Kidney tubule cell (primary cell): Measurements from ENCODE around the gene TWIST2.

Experiments
- DNase-seq: peaks from one replicate; pipeline ENCODE4 v3.0.0-alpha.2; 2018; ENCODE audit warnings: low spot score

The TWIST2 gene

DNA sequence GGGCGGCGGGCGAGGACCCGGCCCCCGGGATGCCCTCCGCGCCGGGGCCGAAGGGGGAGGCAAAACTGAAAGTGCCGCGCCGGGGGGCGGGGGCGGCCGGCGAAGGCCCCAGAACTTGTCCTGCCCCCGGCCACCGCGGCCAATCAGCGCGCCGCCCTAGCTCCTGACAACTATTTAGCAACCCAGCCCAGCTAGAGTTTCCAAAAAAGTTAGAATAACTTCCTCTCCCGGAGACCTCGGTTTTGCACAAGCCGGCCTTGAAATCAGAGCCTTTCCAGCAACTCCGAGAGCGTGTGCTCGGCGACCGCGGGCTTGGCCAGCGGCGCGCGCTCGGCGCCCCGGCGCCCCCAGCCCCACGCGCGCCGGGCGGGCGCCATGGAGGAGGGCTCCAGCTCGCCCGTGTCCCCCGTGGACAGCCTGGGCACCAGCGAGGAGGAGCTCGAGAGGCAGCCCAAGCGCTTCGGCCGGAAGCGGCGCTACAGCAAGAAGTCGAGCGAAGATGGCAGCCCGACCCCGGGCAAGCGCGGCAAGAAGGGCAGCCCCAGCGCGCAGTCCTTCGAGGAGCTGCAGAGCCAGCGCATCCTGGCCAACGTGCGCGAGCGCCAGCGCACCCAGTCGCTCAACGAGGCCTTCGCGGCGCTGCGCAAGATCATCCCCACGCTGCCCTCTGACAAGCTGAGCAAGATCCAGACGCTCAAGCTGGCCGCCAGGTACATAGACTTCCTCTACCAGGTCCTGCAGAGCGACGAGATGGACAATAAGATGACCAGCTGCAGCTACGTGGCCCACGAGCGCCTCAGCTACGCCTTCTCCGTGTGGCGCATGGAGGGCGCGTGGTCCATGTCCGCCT lies at the start of gene TWIST2:
TWIST2 (plus strand) TSS at position 245 of the 850 bp plus-strand sequence; CDS start at position 376, 131 bp downstream.
- peak; percentile 12 for DNase-seq

DNA sequence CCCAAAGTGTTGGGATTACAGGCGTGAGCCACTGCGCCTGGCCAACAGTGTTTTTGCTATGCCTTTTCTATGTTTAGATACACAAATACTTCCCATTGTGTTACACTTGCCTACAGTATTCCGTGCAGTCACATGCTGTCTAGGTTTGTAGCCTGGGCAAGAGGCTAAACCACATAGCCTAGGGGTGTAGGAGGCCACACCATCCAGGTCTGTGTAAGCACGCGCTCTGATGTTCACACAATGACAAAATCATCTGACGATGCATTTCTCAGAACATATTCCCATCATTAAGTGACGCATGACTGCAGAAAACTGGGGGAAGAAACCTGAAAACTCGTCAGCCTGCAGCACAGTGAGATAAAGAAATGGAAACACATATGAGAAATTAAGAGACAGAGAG lies 46.1 kb upstream of the TWIST2 start:
- no peak for DNase-seq

DNA sequence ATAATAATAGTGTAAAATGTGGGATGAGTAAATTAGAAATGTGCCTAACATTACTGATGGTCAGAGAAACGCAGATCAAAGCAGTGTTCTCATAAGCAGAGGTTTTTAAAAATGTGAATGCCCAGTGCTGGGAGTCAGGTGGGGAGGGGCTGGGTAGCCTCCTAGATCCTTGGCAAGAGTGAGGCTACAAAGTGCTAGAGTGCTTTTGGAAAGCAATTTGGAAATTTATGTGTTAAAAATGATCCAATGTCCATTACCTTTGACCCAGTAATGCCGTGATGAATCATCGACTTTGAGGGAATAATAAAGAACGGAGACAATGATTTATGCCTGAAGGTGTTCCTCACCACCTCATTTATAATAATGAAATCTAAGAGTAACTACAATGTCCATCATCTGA lies 44.9 kb upstream of the TWIST2 start:
- DNase-seq = no peak

DNA sequence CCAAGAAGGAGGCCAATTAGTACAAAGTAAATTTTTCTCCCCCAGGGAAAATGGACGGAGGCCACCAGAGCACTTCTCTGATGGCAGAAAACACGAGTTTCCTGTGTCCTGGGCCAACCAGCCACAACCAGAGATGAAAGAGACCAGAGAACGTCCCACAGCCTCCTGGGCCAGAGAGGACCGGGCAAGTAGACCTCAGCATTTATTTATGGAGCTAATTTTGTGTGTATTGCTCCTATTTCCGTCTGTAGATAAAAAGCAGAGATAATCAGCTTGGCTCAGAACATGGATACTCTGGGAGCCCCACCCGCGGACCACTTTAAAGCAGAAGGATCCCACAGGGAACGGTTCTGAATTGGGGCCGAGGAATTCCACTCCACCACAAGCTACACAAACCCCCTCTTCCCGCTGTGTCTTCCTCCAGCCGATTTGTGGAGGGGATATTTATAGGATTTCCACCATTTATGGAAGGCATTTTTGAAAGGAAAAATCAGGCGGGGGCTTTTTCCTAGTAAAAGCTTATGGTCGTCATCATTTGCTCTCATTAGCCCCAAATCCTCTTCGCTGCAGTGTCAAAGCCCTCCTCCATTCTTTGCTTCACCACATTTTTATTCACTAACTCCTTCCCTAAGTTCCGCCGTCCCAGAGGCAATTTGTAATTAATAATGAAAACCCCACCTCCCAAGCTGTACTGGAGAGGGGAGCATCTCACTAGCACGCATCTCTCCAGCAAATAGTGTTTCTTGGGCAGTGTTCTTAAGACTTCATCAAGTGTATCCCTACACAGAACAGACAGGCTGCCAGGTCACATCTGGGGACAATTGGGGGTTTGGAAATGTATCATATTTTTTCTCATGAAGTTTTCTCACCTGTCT lies 43.7 kb upstream of the TWIST2 start:
- no peak for DNase-seq

DNA sequence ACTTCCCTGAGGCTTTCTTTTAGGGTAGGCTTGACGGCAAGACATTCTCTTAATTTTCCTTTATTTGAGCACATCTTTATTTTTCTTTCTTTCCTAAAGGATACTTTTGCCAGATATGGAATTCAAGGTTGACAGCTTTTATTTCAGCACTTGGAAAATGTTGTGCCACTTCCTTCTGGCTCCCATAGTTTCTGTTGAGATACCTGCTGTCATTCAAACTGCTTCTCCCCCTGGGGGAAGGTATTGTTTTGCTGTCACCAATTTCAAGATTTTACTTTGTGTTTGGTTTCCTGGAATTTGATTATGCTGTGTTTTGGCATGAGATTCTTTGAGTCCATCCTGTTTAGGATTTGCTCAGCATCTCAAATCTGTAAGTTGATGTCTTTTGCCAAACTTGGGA lies 39.1 kb upstream of the TWIST2 start:
- DNase-seq = no peak

DNA sequence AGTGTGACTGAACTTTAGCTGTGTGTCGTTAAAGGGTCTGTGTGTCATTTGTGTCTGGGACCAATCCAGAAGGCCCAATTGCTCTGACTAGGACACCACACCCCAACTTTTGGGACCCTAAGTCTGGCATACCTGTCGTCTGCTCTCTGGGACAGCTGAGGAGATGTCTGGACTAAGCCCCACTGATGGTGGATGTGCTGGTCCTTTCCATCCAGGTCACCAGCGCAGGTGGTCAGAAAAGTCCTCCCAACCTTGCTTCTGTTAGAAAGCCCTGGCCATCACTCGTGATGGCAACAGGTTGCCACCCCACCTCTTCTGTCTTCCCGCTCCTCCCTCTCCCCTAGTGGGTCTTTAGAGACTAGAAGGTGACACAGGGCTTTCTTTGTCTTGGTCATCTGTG lies 37.6 kb upstream of the TWIST2 start:
- no peak for DNase-seq

DNA sequence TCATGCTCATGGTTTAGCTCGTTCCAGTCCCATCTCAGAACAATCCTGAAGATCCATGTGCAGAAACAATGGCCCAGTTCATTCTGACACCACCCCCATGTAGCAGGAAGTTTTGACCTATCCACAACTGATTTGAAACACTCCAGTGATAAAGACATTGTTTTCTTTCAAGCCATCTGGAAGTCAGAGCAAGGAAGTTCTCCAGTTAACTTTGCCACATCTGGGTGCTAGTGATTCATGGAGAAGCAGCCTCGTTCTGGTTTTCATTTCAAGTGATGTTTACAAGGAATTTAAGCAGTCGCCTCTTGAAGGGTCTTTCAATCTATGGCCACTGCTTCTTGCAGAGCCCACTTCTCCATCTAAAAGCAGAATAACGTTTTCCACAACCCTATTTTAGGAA lies 36.6 kb upstream of the TWIST2 start:
- DNase-seq = no peak

DNA sequence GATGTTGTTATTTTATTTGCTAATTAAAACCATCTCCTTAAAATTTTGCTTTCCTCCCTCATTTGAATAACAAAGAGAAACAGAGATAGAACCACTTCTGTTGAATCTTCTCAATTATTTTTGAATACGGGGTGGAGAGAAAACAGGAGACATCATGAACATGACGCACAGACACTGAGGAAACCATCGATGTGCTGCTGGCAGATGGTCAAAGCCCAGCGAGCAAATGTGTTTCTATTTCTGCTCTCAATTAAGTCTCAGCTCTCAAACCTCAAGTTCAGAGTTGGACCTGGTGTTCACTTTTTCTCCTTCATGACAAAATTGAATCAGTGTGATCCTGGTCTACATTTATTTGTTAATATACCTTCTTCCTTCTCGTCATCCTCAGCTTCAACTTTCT lies 36.1 kb upstream of the TWIST2 start:
- no peak for DNase-seq

DNA sequence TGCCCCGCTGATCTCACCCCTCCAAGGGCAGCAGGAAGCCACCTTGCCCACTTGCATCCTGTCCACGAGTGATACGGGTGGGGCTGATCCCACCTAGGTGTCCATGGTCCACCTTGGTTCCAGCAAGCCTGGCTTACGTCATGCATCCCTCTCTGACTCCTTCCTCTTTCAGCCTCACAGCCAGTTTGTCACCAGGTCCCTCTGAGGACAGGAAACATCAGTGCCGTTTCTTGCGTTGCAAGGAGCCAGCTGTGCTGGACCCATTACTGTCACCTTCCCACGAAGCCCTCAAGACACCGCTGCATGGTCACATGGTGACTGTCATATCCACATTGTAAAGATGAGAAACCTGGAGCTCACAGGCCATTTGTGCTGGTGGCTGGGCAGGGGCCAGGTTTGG lies 34.8 kb upstream of the TWIST2 start:
- no peak for DNase-seq

DNA sequence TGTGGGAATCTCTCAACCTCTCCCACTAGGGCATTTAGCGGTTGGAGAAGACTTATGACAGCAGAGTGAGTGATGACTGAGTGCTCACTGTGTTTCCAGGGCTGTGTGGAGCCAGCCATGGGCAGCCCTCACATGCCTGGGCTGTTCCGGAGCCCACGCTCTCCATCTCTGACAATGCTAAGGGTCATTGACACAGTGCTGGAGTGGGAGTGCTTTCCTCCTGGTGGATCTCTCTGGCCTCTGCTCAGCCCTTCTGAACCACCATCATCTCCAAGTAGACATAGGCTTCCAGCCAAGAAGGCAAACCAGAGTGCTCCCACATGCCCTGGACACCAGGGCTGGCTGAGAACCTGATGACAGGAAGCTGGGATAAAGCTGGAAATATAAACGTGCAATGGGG lies 33.1 kb upstream of the TWIST2 start:
- no peak for DNase-seq

DNA sequence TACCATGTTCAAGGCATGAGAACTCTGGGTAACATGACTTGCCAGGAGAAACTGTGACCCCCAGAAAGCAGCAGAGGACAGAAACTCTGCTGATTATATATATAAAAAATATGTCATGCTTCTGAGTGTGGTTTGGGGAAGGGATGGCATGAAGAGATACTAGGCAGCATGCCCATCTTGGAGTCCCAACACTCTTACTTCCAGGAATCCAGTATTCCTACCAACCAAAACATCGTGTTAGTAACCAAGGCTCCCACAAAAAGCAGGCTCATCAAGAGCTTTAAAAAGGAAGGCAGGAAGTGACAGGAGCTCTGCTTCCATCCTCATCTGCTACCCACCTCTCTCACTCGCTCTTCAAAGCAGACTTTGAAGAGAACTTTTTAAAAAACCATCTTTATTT lies 31.6 kb upstream of the TWIST2 start:
- no peak for DNase-seq

DNA sequence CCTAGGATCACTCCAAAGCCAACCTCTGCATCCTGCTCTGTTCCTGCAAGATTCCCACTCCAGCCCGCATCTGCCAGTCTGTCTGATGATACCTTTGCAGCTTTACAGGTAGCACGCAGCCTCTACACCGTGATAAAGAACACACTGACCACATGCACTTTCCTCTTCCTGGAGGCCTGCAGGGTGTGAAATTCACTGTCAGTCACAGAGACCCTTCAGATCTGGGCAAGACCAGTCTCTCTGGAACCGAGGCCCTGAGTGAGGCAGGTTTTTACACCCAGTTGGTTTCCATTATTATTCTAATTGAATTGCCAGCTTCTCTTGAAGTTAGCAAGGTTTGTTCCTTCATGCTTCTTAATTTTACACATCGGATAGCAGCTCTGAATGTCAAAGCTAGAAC lies 30.5 kb upstream of the TWIST2 start:
- no peak for DNase-seq

DNA sequence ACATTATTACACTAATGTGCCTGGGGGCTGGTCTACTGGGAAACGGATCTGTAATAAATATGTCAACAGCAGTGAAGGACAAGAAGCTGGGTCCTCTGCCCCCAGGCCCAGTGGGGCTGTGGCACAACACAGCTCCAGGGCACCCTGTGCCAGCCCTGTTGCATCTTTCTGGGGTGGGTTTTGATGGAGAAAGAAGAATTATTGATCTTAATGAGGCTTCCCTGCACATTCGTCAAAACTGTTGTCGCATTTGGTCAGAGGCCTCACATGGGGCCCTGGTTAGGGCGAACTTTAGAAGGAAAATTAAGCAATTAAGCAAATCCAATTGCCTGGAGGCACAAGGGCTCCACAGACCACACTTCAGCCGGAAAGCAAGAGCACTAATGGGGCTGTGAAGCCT lies 30.0 kb upstream of the TWIST2 start:
- DNase-seq = no peak

DNA sequence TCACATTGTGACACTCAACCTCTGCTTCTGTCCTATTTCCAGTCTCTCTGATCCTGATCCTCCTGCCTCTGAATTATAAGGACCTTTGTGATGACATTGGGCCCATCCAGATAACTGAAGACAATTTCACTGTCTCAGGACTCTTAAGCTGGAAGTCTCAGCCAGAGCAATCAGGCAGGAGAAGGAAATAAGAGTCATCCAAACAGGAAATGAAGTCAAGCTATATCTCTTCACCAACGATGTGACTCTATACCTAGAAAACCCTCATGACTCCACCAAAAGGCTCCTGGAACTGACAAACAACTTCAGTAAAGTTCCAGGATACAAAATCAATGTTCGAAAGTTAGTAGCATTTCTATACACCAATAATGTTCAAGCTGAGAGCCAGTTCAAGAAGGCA lies 29.3 kb upstream of the TWIST2 start:
- DNase-seq = no peak

DNA sequence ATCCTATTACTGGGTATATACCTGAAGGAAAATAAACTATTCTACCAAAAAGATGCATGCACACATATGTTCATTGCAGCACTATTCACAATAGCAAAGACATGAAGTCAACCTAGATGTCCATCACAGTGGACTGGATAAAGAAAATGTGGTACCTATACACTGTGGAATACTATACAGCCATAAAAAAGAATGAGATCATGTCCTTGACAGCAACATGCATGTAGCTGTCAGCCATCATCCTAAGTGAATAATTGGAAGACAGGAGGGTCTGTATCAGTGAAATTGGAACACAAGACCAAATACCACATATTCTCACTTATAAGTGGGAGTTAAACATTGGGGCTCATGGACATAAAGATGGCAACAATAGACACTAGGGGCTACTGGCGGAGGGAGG lies 27.7 kb upstream of the TWIST2 start:
- no peak for DNase-seq

DNA sequence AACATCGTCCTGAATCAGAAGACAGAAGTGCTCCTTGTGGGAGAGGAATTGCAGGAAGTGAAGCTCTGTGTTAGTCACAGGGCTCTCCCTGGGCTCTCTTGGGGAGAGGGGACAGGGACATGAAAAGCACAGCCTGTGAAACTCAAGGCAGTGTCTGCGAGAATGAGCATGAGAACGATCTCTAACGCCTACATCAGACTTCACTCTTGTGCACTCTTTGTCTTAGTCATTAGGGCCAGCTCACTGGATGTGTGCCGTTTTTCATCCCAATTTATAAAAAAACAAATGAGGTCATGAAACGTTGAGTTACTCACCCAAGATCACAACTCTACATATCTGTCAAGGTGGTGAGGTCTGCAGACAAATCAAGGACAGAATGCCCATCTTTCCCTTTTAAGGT lies 27.0 kb upstream of the TWIST2 start:
- DNase-seq = peak; percentile 46

DNA sequence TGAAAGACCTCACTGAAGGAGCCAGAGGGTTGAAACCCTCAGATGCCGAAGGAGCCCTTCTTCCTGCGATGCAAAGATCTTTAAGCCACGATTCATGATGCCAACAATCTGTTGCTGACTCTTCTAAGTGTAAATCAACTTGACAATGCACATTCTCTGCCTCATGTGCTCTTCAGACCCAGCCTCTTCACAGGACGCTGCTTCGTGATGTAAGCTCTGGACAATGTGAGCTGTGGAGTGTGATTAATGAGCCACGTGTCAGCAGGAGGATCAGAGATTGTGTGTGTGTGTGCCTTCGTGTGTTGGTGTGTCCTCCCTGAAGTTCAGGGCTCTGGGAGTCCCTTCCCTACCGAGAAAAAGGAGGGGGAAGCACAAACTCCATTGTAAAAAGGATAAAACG lies 26.5 kb upstream of the TWIST2 start:
- DNase-seq = peak; percentile 80

DNA sequence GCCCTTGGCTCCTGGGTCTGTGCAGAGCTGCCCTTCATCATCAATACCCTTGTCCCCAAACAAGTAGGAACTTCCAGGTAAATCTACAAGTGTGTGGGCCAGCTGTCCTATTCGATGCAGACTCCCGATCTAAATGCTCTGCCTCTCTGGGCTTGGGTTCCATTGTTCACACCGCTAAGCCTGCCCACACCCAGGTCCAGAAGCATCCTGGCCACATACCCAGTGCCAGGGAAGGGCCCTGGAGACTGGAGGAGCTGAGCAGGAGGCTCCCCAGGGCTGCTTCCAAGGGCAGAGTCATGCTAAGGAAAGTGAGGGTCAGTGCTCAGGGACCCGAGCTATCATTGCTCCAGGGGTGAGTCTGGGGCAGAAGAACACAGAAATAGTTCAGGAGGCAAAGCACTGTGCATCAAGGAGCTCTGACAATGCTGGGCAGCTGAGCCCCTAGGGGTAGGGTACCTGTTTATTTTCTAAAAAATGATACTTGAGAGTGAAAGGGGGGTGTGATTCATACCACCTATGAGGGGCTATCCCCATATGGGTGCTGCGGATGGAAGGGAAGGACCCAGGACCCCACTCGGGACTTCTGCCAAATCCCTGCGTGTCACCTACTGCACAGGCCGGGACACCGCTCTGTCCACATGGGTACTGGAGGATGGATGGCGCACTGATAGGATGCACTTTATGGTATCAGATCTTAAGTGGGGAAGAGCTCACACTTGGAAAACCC lies 25.8 kb upstream of the TWIST2 start:
- DNase-seq = no peak

DNA sequence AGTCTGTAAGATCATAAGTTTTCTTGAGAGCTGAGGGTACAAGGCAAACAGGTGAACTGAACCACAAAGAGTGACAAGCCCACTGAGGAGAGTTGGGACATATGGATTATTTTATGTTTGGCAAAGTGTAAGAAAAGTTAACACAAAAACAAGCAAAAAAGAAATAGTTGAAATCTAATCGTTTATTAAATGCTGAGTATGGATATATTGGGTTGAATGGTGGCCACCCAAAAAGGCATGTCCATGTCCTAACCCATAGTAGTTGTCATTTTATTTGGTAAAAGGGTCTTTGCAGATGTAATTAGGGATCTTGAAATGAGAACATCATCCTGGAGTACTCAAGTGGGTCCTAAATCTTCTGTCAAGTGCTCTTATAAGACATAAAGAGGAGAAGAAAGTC lies 24.9 kb upstream of the TWIST2 start:
- DNase-seq = no peak

DNA sequence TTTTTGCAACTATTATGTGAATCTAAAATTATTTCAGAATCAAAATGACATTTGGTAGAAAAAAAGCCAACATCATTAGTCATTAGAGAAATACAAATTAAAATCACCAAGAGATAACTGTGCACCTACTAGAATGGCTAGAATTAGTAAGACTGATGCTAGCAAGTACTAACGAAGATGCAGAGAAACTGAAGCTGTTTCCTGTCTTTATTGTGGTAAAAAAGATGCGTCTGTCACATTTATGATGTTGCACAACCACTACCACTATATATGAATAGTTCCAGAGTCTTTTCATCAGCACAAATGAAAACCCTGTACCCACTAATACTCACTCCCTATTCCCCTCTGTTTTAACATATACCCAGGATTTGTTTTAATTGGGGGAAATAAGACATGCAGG lies 16.7 kb upstream of the TWIST2 start:
- no peak for DNase-seq

DNA sequence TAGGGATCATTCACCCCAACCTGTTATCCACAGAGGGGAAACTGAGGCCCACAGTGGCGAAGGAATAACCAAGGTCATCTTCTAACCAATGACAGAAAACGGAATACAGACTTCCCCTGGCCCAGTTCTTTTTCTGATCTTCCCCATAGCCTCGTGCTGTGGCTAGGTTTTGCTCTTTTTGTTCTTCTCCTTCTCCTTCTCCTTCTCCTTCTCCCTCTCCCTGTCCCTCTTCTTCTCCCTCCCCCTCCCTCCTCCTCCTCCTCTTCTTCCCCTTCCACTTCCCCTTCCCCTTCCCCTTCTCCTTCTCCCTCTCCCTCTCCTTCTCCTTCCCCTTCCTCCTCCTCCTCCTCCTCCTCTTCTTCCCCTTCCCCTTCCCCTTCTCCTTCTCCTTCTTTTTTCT lies 12.9 kb upstream of the TWIST2 start:
- DNase-seq = no peak

DNA sequence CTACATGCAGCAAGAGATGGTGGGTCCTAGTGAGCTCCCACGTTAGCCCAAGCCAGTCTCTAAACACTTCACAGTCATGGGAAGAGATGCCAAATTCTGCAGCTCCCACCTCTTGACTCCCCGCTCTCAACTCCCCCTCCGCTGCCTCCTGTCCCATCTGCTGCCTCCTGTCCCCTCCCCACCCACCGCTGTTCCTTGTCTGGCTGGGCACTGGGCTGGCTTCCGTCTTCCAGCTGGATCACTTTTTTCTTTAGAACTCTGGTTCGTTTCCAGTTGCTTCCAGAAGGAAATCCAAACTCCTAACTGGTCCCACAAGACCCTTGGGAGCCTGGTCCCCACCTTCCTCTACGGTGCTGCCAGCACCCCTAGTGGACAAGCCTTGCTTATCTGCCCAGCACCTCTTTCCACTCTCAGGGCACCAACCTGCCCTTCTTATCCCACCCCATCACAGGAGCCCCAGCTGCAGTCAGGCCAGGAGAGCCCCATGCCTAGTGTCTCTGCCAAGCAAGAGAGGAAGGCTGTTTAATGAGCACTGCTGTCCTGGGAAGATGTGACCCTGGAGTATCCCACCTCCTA lies 12.1 kb upstream of the TWIST2 start:
- no peak for DNase-seq
